Measurements from ENCODE around the gene EMILIN2. TPM values are rescaled to one million over a fixed set of nuclear protein-coding genes. Genes with fewer than 3 reads are reported as not detected.

The EMILIN2 gene
- total and polyA plus RNA-seq, 2 of the 8 experiments (the other 6 are each of a cell fraction or from before 2014, with no cell fraction given) = 6.0 to 7.5 TPM

DNA sequence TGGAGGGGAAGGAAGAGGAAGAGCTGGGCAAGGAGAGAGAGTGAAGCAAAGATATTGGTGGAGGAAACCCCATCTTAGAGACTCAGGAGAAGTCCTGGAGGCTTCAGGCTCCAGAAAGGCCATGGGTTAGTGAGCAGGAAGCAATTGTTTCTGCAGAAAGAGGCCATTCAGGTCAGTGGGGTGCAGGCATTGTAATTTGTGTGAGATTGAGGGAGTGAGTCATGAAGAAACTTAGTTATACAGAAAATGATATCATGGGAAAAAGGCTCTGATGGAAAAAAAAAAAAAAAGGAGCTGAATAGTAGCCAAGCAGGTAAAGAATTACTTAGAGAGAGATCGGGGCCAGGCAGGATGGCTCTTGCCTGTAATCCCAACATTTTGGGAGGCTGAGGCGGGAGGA is 4.0 kb downstream of the EMILIN2 start (continued):
- TF ChIP-seq POLR2AphosphoS5 (IDR thresholded peaks at IDR 0.05; ENCODE audit: low read depth, low read length) (no peak), KDM4A (IDR thresholded peaks at IDR 0.05; ENCODE audit: low read depth, low read length, severe bottlenecking) (no peak)
